Middle frontal gyrus (tissue), 1 donor: ENCODE measurements around the gene POLD1.
"Not testable (repeated sequence)": the region's sequence is repeated elsewhere in the genome, so short reads cannot be mapped to it uniquely, and the experiment has no call there.

Experiments
- DNase-seq: peaks from one replicate; pipeline ENCODE4 v3.0.0-alpha.2; 2015; ENCODE audit warnings: low spot score; ENCODE audit errors: extremely low spot score

The POLD1 gene

DNA sequence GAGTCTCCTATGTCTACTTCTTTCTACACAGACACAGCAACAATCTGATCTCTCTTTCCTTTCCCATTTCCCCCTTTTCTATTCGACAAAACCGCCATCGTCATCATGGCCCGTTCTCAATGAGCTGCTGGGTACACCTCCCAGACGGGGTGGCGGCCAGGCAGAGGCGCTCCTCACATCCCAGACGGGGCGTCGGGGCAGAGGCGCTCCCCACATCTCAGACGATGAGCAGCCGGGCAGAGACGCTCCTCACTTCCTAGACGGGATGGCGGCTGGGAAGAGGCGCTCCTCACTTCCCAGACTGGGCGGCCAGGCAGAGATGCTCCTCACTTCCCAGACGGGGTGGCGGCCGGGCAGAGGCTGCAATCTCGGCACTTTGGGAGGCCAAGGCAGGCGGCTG lies 6.8 kb downstream of the POLD1 start:
- not testable (repeated sequence) for DNase-seq

DNA sequence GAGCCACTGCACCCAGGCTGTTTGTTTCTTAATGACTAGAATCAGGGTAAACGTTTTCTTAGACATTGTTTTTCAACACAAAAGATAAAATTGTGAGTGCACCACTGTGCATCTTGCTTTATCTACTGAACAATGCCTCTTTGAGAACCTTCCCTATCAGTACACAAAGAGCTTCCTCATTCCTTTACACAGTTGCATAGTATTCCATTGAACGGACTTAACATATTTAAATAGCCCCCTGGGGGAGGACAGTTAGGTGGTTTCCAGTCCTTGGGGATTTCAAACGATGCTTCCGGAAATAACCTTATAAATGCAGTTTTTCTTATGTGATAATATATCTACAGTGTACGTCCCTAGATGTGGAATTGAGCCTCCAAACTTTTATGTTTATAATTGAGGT lies 8.6 kb downstream of the POLD1 start:
- no peak for DNase-seq

- DNase-seq = no peak
These were observed 9.4 kb downstream of the POLD1 start for GRCh38 chr19:50393589-50393988.

GRCh38 chr19:50394017-50394416 lies 9.9 kb downstream of the POLD1 start:
- no peak for DNase-seq

DNA sequence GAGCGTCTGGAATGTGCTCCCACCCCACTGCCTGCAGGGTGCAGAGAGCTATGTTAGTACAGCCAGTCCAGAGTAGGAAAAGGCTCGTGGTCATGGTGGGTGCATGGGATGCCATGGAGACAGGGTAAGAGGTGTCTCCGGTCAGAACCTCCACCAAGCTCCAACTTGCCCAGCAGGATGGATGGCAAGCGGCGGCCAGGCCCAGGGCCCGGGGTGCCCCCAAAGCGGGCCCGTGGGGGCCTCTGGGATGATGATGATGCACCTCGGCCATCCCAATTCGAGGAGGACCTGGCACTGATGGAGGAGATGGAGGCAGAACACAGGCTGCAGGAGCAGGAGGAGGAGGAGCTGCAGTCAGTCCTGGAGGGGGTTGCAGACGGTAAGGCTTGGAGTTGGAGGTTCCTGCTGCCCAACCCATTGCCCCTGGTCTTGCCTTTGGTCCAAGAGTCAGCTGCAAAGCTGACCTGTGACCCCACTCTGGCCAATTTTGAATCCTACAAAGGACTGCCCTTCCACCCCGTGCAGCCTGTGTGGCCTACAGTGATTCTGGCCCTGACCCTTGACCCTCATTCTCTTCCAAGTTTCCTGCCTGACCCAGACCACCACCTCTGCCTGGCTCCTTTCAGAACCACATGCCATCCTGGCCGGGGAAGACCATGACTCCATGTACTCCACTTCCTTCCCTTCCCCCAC lies 14.7 kb downstream of the POLD1 start:
- DNase-seq = no peak

GRCh38 chr19:50399368-50399745 lies 15.2 kb downstream of the POLD1 start:
- DNase-seq = no peak

DNA sequence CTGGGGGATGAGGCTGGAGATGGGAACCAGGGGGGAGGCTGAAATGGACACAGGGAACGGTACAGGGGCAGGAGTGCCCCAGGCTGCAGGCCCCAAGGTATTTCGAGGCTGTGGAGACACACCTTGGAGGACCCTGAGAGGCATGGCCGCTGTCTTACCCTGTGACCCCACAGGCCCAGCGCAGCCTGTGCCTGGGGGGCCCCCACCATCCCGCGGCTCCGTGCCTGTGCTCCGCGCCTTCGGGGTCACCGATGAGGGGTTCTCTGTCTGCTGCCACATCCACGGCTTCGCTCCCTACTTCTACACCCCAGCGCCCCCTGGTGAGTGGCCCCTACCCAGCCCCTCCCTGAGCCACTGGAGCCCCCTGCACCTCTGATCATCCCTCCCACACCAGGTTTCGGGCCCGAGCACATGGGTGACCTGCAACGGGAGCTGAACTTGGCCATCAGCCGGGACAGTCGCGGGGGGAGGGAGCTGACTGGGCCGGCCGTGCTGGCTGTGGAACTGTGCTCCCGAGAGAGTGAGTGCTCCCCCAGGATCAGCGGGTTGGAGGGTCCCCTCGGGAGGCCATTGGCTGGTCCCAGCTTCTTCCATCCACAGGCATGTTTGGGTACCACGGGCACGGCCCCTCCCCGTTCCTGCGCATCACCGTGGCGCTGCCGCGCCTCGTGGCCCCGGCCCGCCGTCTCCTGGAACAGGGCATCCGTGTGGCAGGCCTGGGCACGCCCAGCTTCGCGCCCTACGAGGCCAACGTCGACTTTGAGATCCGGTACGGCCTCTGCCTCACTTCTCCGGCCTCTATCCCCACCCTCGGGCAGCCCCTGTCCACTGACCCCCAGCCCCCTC lies 17.7 kb downstream of the POLD1 start:
- no peak for DNase-seq

DNA sequence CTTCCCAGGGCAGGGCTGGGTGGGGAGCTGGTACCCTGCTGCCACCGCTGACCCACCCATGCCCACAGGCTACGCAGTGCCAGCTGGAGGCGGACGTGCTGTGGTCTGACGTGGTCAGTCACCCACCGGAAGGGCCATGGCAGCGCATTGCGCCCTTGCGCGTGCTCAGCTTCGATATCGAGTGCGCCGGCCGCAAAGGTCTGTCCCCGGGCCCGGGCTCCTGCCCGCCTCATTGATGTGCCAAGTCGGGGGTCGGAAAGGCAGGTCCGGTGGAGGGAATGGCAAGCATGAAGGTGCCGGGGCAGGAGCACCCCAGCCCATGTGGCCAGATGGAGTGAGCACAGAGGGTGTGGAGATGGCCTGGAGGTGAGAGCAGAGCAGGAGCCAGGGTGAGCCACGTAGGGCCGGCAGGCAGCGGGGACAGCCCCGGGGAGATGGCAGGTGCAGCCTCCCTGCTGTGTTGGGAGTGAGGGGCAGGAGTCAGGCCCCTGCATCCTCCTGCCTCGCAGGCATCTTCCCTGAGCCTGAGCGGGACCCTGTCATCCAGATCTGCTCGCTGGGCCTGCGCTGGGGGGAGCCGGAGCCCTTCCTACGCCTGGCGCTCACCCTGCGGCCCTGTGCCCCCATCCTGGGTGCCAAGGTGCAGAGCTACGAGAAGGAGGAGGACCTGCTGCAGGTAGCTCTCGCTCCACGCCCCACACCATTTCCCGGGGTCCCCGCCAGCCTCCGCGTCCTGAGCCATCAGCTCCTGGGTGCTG lies 18.6 kb downstream of the POLD1 start:
- no peak for DNase-seq

DNA sequence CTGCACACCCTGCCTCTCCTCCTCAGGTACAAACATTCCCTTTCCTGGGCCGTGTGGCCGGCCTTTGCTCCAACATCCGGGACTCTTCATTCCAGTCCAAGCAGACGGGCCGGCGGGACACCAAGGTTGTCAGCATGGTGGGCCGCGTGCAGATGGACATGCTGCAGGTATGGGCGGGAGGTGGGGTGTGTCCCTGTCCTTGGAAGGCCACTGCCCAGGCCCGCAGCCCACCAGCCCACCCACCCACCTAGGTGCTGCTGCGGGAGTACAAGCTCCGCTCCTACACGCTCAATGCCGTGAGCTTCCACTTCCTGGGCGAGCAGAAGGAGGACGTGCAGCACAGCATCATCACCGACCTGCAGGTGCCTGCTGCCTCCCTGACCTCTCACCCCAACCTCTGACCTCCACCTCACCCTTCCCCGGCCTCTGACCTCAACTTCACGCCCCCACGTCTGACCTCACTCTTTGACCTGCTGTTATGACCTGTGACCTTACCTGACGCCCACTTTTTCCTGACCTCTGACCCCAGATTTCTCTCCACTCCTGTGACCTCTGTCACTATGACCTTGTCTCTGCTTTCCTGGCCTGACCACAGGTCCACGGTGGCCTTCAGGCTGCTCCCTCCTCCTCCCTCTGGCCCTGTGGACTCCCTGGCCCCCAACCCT lies 22.1 kb downstream of the POLD1 start:
- DNase-seq = no peak

GRCh38 chr19:50406829-50407228 lies 22.7 kb downstream of the POLD1 start:
- DNase-seq = no peak

DNA sequence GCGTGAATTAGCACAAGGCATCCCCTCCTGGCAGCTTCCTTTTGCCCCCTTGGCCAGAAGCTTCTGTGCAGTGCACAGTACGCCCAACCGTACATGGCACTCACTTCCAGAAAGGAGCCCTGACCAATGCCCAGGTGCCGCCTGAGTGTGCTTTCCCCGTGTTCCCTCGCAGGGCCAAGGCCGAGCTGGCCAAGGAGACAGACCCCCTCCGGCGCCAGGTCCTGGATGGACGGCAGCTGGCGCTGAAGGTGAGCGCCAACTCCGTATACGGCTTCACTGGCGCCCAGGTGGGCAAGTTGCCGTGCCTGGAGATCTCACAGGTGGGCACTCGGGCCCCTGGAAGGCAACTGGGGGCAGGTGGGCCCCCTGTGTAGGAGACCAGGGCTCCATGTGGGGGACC lies 25.2 kb downstream of the POLD1 start:
- DNase-seq = no peak

GRCh38 chr19:50410109-50410508 lies 26.0 kb downstream of the POLD1 start:
- no peak for DNase-seq

DNA sequence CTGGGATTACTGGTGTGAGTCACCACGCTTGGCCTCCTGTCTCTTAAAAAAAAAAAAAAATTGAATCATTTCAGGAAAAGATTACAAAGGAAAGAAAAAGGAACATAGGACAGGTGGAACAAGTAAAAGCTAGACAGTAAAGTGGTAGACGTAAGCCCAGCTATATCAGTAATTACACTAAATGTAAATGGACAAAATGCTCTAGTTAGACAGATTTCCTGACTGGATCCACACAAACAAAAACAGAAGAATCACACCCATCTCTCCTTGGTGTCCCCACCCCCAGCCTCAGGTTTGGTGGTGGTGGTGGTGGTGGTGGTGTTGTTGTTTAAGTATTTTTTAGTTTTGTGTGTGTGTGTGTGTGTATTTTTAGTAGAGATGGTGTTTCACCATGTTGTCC lies 28.3 kb downstream of the POLD1 start:
- DNase-seq = no peak

DNA sequence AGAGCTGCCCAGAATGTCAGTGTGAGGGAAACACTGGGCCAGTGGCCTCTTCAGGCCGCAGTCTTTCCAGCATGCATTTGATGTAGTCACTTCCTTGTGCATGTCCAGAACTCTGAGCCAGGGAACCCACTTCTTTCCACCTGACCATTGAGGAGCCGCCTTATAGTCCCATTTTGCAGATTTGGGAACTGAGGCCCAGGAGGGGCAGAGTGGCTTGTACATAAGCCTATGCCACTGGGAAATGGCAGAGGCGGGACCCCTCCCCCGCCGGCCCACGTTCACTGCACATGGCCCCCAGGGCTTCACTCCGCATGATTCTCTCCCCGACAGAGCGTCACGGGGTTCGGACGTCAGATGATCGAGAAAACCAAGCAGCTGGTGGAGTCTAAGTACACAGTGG lies 28.9 kb downstream of the POLD1 start:
- DNase-seq = no peak

DNA sequence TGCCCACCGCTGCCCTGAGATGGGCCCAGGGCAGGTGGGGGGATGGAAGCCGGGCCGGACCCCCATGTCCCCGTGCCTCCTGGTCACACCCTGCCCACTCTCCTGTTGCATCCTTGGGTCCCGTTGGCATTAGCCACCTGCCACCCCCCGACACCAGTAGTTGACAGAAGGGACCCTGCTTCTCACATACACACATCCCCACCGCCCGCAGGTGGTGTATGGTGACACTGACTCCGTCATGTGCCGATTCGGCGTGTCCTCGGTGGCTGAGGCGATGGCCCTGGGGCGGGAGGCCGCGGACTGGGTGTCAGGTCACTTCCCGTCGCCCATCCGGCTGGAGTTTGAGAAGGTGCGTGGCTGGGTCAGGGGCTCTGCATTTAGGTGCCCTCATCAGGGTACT lies 29.4 kb downstream of the POLD1 start:
- DNase-seq = no peak

DNA sequence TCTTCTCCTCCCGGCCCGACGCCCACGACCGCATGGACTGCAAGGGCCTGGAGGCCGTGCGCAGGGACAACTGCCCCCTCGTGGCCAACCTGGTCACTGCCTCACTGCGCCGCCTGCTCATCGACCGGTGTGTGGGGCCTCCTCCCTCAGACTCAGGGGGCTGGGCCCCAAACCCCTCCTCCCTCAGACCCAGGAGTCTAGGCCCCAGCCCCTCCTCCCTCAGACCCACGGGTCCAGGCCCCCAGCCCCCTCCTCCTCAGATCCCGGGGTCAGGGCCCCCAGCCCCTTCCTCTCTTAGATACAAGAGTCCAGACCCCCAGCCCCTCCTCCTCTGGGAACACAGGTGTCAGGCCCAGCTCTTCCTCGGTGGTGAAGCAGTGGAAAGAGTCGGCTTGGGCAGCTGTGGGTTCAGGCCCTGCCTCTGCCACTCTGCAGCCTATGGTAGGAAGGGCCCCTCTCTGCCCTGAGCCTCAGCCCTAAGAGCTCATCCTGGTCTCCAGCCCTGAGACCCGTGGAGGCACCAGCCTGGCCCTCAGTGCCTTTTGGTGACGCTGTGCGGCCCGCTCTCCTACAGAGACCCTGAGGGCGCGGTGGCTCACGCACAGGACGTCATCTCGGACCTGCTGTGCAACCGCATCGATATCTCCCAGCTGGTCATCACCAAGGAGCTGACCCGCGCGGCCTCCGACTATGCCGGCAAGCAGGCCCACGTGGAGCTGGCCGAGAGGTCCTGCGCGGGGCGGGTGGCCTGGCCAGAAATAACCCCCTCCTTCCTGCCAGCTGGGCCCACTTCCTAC lies 30.9 kb downstream of the POLD1 start:
- DNase-seq = peak; percentile 5

- DNase-seq = no peak
These were observed 31.5 kb downstream of the POLD1 start for GRCh38 chr19:50415661-50416033.

DNA sequence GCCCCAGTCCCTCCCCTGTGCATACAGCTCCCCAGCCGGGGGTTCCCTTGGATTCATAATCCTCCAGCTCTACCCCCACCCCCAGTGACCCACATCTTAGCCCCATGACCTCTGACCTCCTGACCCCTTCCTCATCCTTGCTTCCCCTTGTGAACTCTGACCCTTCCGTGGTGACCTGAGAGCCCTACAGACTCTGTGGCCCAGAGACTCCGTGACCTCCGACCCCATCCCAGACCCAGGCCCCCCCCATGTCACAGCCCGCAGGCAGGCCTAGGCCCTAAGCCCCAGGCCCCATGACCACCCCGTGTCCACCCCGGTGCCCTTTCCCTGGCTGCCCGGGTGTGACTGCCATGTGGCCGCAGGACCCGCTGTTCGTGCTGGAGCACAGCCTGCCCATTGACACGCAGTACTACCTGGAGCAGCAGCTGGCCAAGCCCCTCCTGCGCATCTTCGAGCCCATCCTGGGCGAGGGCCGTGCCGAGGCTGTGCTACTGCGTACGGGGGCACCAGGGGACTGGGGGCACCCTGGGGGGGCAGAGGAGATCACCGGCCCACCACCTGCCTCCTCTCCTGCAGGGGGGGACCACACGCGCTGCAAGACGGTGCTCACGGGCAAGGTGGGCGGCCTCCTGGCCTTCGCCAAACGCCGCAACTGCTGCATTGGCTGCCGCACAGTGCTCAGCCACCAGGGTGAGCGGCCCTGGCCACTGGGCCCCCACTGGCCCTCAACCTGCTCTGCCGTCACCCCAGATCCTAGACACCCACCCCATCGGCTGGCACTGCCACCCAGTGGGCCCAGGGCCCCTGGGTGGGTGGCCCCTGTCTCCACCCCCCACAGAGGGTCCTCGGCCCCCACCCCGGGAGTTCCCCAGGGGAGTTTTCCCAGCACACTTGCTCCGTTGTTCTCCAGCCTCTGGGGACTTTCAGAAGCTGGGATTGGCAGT lies 32.2 kb downstream of the POLD1 start:
- no peak for DNase-seq

- DNase-seq = no peak
These were observed 33.2 kb downstream of the POLD1 start for GRCh38 chr19:50417111-50418081.
